Sigmoid colon (tissue), 7 donors: ENCODE results near the gene ICAM4. TPM values are rescaled to one million over a fixed set of nuclear protein-coding genes. Genes with fewer than 3 reads are reported as not detected.
"Not testable (repeated sequence)": the region's sequence is repeated elsewhere in the genome, so short reads cannot be mapped to it uniquely, and the experiment has no call there.

Experiments used
- DNase-seq: peaks from one replicate; pipeline ENCODE4 v3.0.0-alpha.2; 2019
- H3K27ac ChIP-seq, 4 donors: fragments of 200-600 bp; sonication (generic); one replicate each; pipeline ENCODE4 v1.5.1; 2016 to 2019; ENCODE audit warnings: mild to moderate bottlenecking in 1 of 4
- H3K27me3 ChIP-seq, 3 donors: fragments of 200-600 bp; sonication (generic); one replicate each; pipeline ENCODE4 v1.5.1; 2019; ENCODE audit warnings: mild to moderate bottlenecking in 1 of 3
- H3K36me3 ChIP-seq, 4 donors: fragments of 200-600 bp; sonication (generic); one replicate each; pipeline ENCODE4 v1.5.1; 2016 to 2019
- H3K4me1 ChIP-seq, 4 donors: fragments of 200-600 bp; sonication (generic); one replicate each; pipeline ENCODE4 v1.5.1; 2017 to 2019
- H3K4me3 ChIP-seq, 4 donors: fragments of 200-600 bp; sonication (generic); one replicate each; pipeline ENCODE4 v1.5.1; 2017 to 2019; ENCODE audit warnings: mild to moderate bottlenecking in 2 of 4, moderate library complexity in 1 of 4
- H3K9me3 ChIP-seq, 4 donors: fragments of 200-600 bp in 3 of 4; sonication (generic) in 3 of 4; one replicate each; pipeline versions ENCODE4 v1.5.1 to v1.6.1; 2013 to 2019
- CTCF ChIP-seq, 4 experiments: fragments of 450-650 bp in 3 of 4; fragments of 200-600 bp in 1 of 4; IDR thresholded peaks; one replicate each; pipeline ENCODE4 v1.5.1; 2016 to 2019; ENCODE audit warnings: antibody characterized with exemption in 4 of 4, mild to moderate bottlenecking in 3 of 4, moderate library complexity in 2 of 4
- EP300 ChIP-seq, 4 donors: sonication (generic); formaldehyde crosslinking; IDR thresholded peaks; one replicate each; pipeline ENCODE4 v1.6.1; 2017; ENCODE audit warnings: antibody characterized with exemption in 4 of 4
- POLR2A ChIP-seq, 2 donors: fragments of 450-650 bp; IDR thresholded peaks; one replicate each; pipeline ENCODE4 v1.6.1; 2016; ENCODE audit warnings: antibody characterized with exemption in 2 of 2, mild to moderate bottlenecking in 2 of 2, moderate library complexity in 2 of 2
- POLR2AphosphoS5 ChIP-seq, 4 donors: sonication (generic); formaldehyde crosslinking; IDR thresholded peaks; one replicate each; pipeline ENCODE4 v1.6.1; 2017; ENCODE audit warnings: antibody characterized with exemption in 4 of 4
- WGBS, 2 donors: extraction: QIAGEN DNeasy Blood & Tissue Kit; methylation state at CpG; one replicate each; pipeline ENCODE4 v1.1.7; 2013; 5-methylcytosine and 5-hydroxymethylcytosine counted together
- intact Hi-C: fragments of 100-400 bp; cut with DNase I; formaldehyde crosslinking; loops from one replicate; pipeline ENCODE4 v1.15.1; 2023
- polyA plus RNA-seq, 3 donors: library from polyadenylated mRNA; stranded (reverse); fragments of 200-250 nt; gene quantifications; one replicate each; pipeline ENCODE4 v1.2.3, GENCODE V29; 2013
- total RNA-seq, 4 donors: library from RNA; depleted of rRNA; stranded (reverse); fragments of >200 nt; gene quantifications; one replicate each; pipeline ENCODE4 v1.1.0, GENCODE V29; 2016
- donor health status: healthy with polysubstance abuse.
- donor health status: Bipolar disorder and iron deficiency.
- donor health status: healthy.

The ICAM4 gene
- total RNA-seq (not detected), polyA plus RNA-seq (under 1 TPM in 1 of 3 donors, not detected in 2; 0.42 TPM)

GRCh38 chr19:10286803-10287737 is at the start of gene ICAM4:
Gene ICAM4 (plus strand): TSS chr19:10286955. CDS start chr19:10287013, 58 bp downstream.
- TF ChIP-seq POLR2A (IDR thresholded peaks at IDR 0.05) (no peak), CTCF (IDR thresholded peaks at IDR 0.05) (no peak), POLR2AphosphoS5 (IDR thresholded peaks at IDR 0.05) (no peak), EP300 (IDR thresholded peaks at IDR 0.05) (no peak)
- no peak within 1 kb of the TSS for H3K27ac ChIP-seq
- H3K27me3 ChIP-seq, result peaks cover 45 to 87% (median 57%) of the 10 kb centered on the region in 3 donors
- peak within 1 kb of the TSS in 2 of 4 donors; percentile 7 to 11 for H3K4me3 ChIP-seq
- DNase-seq, result no peak
- intact Hi-C loops, result no loop called here
- peaks cover 0 to 9% (median 0%) of the 10 kb centered on the region in 4 donors for H3K36me3 ChIP-seq
- no peaks in the 10 kb centered on the region for H3K9me3 ChIP-seq
- peaks cover 0 to 50% (median 41%) of the 10 kb centered on the region in 4 donors for H3K4me1 ChIP-seq
- 3 to 5% methylated on average over 59 of the region's 59 CpGs for WGBS, 2 donors

- H3K36me3 ChIP-seq, result no peaks in the 10 kb centered on the region
- no peaks in the 10 kb centered on the region for H3K9me3 ChIP-seq
- H3K4me1 ChIP-seq, result peaks cover 0 to 4% (median 0%) of the 10 kb centered on the region in 4 donors
- H3K4me3 ChIP-seq, result no peak overlapping the region
- peak overlapping the region; percentile 25 to 71 (median 66) for H3K27ac ChIP-seq
- H3K27me3 ChIP-seq, result no peaks in the 10 kb centered on the region
- intact Hi-C loops, result no loop called here
- no peak for DNase-seq
- TF ChIP-seq EP300 (IDR thresholded peaks at IDR 0.05) (no peak), POLR2A (IDR thresholded peaks at IDR 0.05) (no peak), POLR2AphosphoS5 (IDR thresholded peaks at IDR 0.05) (no peak), CTCF (IDR thresholded peaks at IDR 0.05) (no peak)
- 86% methylated on average over 6 of the region's 6 CpGs for WGBS, 2 donors
These were observed 49.1 kb upstream of the ICAM4 start for GRCh38 chr19:10237702-10238101.

- TF ChIP-seq EP300 (IDR thresholded peaks at IDR 0.05), result no peak
- TF ChIP-seq CTCF (IDR thresholded peaks at IDR 0.05), result no peak
- TF ChIP-seq POLR2AphosphoS5 (IDR thresholded peaks at IDR 0.05), result peak in 2 of 4 donors; percentile 57 to 71
- no peak for TF ChIP-seq POLR2A (IDR thresholded peaks at IDR 0.05)
- no peaks in the 10 kb centered on the region for H3K36me3 ChIP-seq
- peaks cover 0 to 4% (median 0%) of the 10 kb centered on the region in 4 donors for H3K4me1 ChIP-seq
- peak overlapping the region; percentile 25 to 71 (median 66) for H3K27ac ChIP-seq
- intact Hi-C loops, result no loop called here
- no peaks in the 10 kb centered on the region for H3K27me3 ChIP-seq
- DNase-seq, result peak; percentile 92
- no peaks in the 10 kb centered on the region for H3K9me3 ChIP-seq
- whole genome bisulfite sequencing, 2 donors, result 17 to 48% methylated on average over 12 of the region's 12 CpGs
- no peak overlapping the region for H3K4me3 ChIP-seq
These were observed 48.5 kb upstream of the ICAM4 start for GRCh38 chr19:10238172-10238783.

GRCh38 chr19:10241826-10242449 is 44.8 kb upstream of the ICAM4 start:
- H3K36me3 ChIP-seq, intact Hi-C loops, H3K9me3 ChIP-seq, DNase-seq, H3K27ac ChIP-seq, H3K4me3 ChIP-seq, H3K27me3 ChIP-seq, H3K4me1 ChIP-seq: not testable (repeated sequence)
- 92% methylated on average over 11 of the region's 11 CpGs for WGBS, 2 donors

GRCh38 chr19:10243606-10244005 is 43.1 kb upstream of the ICAM4 start:
- H3K27ac ChIP-seq, result no peak overlapping the region
- intact Hi-C loops, result no loop called here
- no peaks in the 10 kb centered on the region for H3K27me3 ChIP-seq
- 92 to 93% methylated on average over 7 of the region's 7 CpGs for WGBS, 2 donors
- H3K9me3 ChIP-seq, result no peaks in the 10 kb centered on the region
- no peaks in the 10 kb centered on the region for H3K36me3 ChIP-seq
- H3K4me1 ChIP-seq, result peaks cover 0 to 3% (median 0%) of the 10 kb centered on the region in 4 donors
- TF ChIP-seq EP300 (IDR thresholded peaks at IDR 0.05), result no peak
- no peak for TF ChIP-seq CTCF (IDR thresholded peaks at IDR 0.05)
- no peak for TF ChIP-seq POLR2A (IDR thresholded peaks at IDR 0.05)
- no peak for TF ChIP-seq POLR2AphosphoS5 (IDR thresholded peaks at IDR 0.05)
- no peak for DNase-seq
- H3K4me3 ChIP-seq, result no peak overlapping the region
